GM23338 (cell line): Measurements from ENCODE around the gene ARSI.

Experiments
- CTCF ChIP-seq, 2 experiments: fragments of 200-600 bp in 1 of 2; sonication (generic) in 1 of 2; conservative IDR thresholded peaks; 2 replicates each; pipeline versions ENCODE4 v1.5.1 to v1.6.1; 2016 to 2017; ENCODE audit warnings: antibody characterized with exemption in 2 of 2, low read depth in 2 of 2, mild to moderate bottlenecking in 2 of 2, moderate library complexity in 1 of 2
- EZH2 ChIP-seq: fragments of 200-600 bp; sonication (generic); IDR thresholded peaks from one replicate; pipeline ENCODE4 v1.8.0; 2017; ENCODE audit warnings: antibody characterized with exemption, mild to moderate bottlenecking, low read depth; ENCODE audit not compliant: unreplicated experiment
- POLR2AphosphoS5 ChIP-seq: IDR thresholded peaks from 2 replicates; pipeline ENCODE4 v1.6.1; 2016; ENCODE audit warnings: antibody characterized with exemption, low read depth
- REST ChIP-seq: IDR thresholded peaks from one replicate; pipeline ENCODE4 v1.6.1; 2018; ENCODE audit warnings: antibody characterized with exemption; ENCODE audit not compliant: unreplicated experiment

GRCh38 chr5:150343994-150344631 lies 41.4 kb upstream of the ARSI start:
- TF ChIP-seq CTCF (conservative IDR thresholded peaks at IDR 0.05; ENCODE audit: low read depth in 2 of 2): no peak
- TF ChIP-seq EZH2: no peak
- TF ChIP-seq POLR2AphosphoS5: no peak
- TF ChIP-seq REST: no peak
